Endothelial cell of umbilical vein (primary cell): ENCODE measurements around the gene KCNJ3. TPM values are rescaled to one million over a fixed set of nuclear protein-coding genes. Genes with fewer than 3 reads are reported as not detected.

ENCODE experiments used
- BruUV-seq: library from RNA; stranded (reverse); fragments of 400-500 nt; replicated peaks from 2 replicates; lab custom pipeline; 2021; lab: Mats Ljungman, UMichigan
- CTCF ChIA-PET: fragments of 300-600, 350-600 bp; sonication (Branson Sonifier 250); formaldehyde crosslinking; loops from one replicate; lab custom pipeline; 2021; ENCODE audit warnings: antibody characterized with exemption, inconsistent platforms; lab: Charles Lee
- POLR2A ChIA-PET: fragments of 300-600, 350-600 bp; sonication (Branson Sonifier 250); formaldehyde crosslinking; loops from one replicate; lab custom pipeline; 2021; ENCODE audit warnings: antibody characterized with exemption, inconsistent platforms; lab: Charles Lee
- DNase-seq: peaks from one replicate; pipeline ENCODE4 v3.0.0-alpha.2; 2011; ENCODE audit warnings: low read depth, low spot score
- FAIRE-seq: peaks from 2 replicates; lab custom pipeline; 2011; peaks lifted over from hg19 to GRCh38; lab: Jason Lieb, UNC
- H2AFZ ChIP-seq: 2 replicates; pipeline ENCODE4 v1.6.0; 2012; ENCODE audit warnings: low read depth, low read length, control low read depth, inconsistent platforms
- H3K27ac ChIP-seq: 2 replicates; pipeline ENCODE4 v1.5.1; 2011; ENCODE audit warnings: low read depth, mild to moderate bottlenecking, control low read depth, low read length, moderate library complexity; ENCODE audit not compliant: insufficient read depth
- H3K27me3 ChIP-seq, 2 experiments: 2 replicates each; pipeline versions ENCODE4 v1.6.0 to v1.6.1; 2011; ENCODE audit warnings: low read length in 2 of 2, mixed read lengths in 1 of 2; ENCODE audit not compliant: control insufficient read depth in 2 of 2, insufficient read depth in 2 of 2
- H3K36me3 ChIP-seq, 2 experiments: 2 replicates in 1 of 2; 3 replicates in 1 of 2; pipeline ENCODE4 v1.5.1; 2011; ENCODE audit warnings: low read length in 2 of 2, mild to moderate bottlenecking in 1 of 2, moderate library complexity in 1 of 2; ENCODE audit not compliant: control insufficient read depth in 2 of 2, insufficient read depth in 2 of 2; ENCODE audit errors: extremely low read depth in 1 of 2
- H3K4me1 ChIP-seq: 3 replicates; pipeline ENCODE4 v1.5.1; 2011; ENCODE audit warnings: mild to moderate bottlenecking, low read length; ENCODE audit not compliant: control insufficient read depth, insufficient read depth; ENCODE audit errors: extremely low read depth
- H3K4me2 ChIP-seq: 2 replicates; pipeline ENCODE4 v1.6.1; 2011; ENCODE audit warnings: low read length, control low read depth, mixed read lengths; ENCODE audit not compliant: insufficient read depth
- H3K4me3 ChIP-seq, 3 experiments: fragments of 200-600 bp in 1 of 3; sonication (generic), shearing (Covaris generic) in 1 of 3; replicated peaks in 1 of 3; 2 replicates each; pipeline ENCODE4 v1.5.1; 2011 to 2016; ENCODE audit warnings: control low read depth in 3 of 3, low read length in 3 of 3, mild to moderate bottlenecking in 2 of 3, inconsistent platforms in 1 of 3, low read depth in 1 of 3, moderate library complexity in 1 of 3; ENCODE audit not compliant: insufficient read depth in 1 of 3
- H3K79me2 ChIP-seq: 2 replicates; pipeline ENCODE4 v1.6.0; 2012; ENCODE audit warnings: low read length, inconsistent platforms; ENCODE audit not compliant: control insufficient read depth, insufficient read depth
- H3K9ac ChIP-seq: replicated peaks from 2 replicates; pipeline ENCODE3; 2011; ENCODE audit warnings: low read length, control low read depth; ENCODE audit not compliant: insufficient read depth; ENCODE audit errors: extremely low read depth
- H3K9me1 ChIP-seq: replicated peaks from 3 replicates; pipeline ENCODE4 v1.6.0; 2011; ENCODE audit warnings: mild to moderate bottlenecking, low read length; ENCODE audit not compliant: control insufficient read depth, insufficient read depth; ENCODE audit errors: extremely low read depth
- H3K9me3 ChIP-seq: replicated peaks from 2 replicates; pipeline ENCODE4 v1.5.1; 2012; ENCODE audit warnings: low read length, inconsistent platforms; ENCODE audit not compliant: control insufficient read depth, insufficient read depth
- H4K20me1 ChIP-seq: replicated peaks from 2 replicates; pipeline ENCODE3; 2011; ENCODE audit warnings: mild to moderate bottlenecking, low read length; ENCODE audit not compliant: control insufficient read depth, insufficient read depth; ENCODE audit errors: extremely low read depth
- CTCF ChIP-seq, 2 donors: IDR thresholded peaks; 1 replicate in 1 of 2; 2 replicates in 1 of 2; pipeline ENCODE4 v1.5.1; 2011; ENCODE audit warnings: low read length in 2 of 2, mild to moderate bottlenecking in 2 of 2, moderate library complexity in 2 of 2, control low read depth in 1 of 2, inconsistent platforms in 1 of 2, low read depth in 1 of 2; ENCODE audit not compliant: insufficient read depth in 1 of 2; ENCODE audit errors: extremely low read depth in 1 of 2
- EZH2 ChIP-seq: IDR thresholded peaks from 2 replicates; pipeline ENCODE4 v1.6.1; 2012; ENCODE audit warnings: borderline replicate concordance, low read depth, mild to moderate bottlenecking, moderate library complexity, low read length, inconsistent platforms; ENCODE audit not compliant: severe bottlenecking
- FOS ChIP-seq: IDR thresholded peaks from 2 replicates; pipeline ENCODE4 v1.6.1; 2011; ENCODE audit warnings: mild to moderate bottlenecking, low read length, moderate library complexity, borderline replicate concordance; ENCODE audit not compliant: insufficient read depth
- GATA2 ChIP-seq: IDR thresholded peaks from 2 replicates; pipeline ENCODE4 v1.7.0; 2011; ENCODE audit warnings: low read depth, mild to moderate bottlenecking, moderate library complexity, mixed read lengths, low read length; ENCODE audit not compliant: insufficient read length, insufficient read depth
- JUN ChIP-seq: IDR thresholded peaks from 2 replicates; pipeline ENCODE4 v1.6.1; 2011; ENCODE audit warnings: borderline replicate concordance, low read depth; ENCODE audit not compliant: insufficient read length, insufficient read depth
- MYC ChIP-seq: IDR thresholded peaks from one replicate; pipeline ENCODE4 v1.6.1; 2011; ENCODE audit warnings: mild to moderate bottlenecking, low read depth, low read length
- POLR2A ChIP-seq: IDR thresholded peaks from 2 replicates; pipeline ENCODE4 v1.6.1; 2012; ENCODE audit warnings: low read depth, mild to moderate bottlenecking, control low read depth, low read length
- POLR2AphosphoS5 ChIP-seq: IDR thresholded peaks from 2 replicates; pipeline ENCODE4 v1.6.1; 2012; ENCODE audit warnings: low read depth, mild to moderate bottlenecking, control low read depth, low read length, moderate library complexity; ENCODE audit not compliant: insufficient read depth
- dilution Hi-C: fragments of 300-500 bp; cut with MboI; formaldehyde crosslinking; loops from one replicate; pipeline ENCODE4 v1.15.0; 2019; ENCODE audit warnings: low sequenced_read_pairs; ENCODE audit not compliant: extremely low pct_ligation_motif_present
- intact Hi-C: fragments of 100-400 bp; cut with micrococcal nuclease; formaldehyde crosslinking; loops from one replicate; pipeline ENCODE4 v1.10.0; 2022
- polyA plus RNA-seq, 4 experiments: library from polyadenylated mRNA; depleted of rRNA in 3 of 4; stranded (reverse) in 3 of 4; unstranded in 1 of 4; fragments of >200 nt; gene quantifications; 2 replicates each; pipeline versions ENCODE4 v1.2.1 to v1.2.3, GENCODE V29; 2011 to 2012; ENCODE audit warnings: missing spikeins in 1 of 4
- total RNA-seq: library from RNA; stranded (reverse); gene quantifications from 2 replicates; pipeline ENCODE4 v1.2.3, GENCODE V29; 2021
- TF ChIP-seq, protein P1 (sequence below): IDR thresholded peaks from 2 replicates; pipeline ENCODE4 v1.6.1; 2011; ENCODE audit not compliant: insufficient read depth, insufficient read length

KCNJ3 gene
- total and polyA plus RNA-seq, 2 donors (not counting 3 experiments of a cell fraction or from before 2014, with no cell fraction given) = not detected

DNA sequence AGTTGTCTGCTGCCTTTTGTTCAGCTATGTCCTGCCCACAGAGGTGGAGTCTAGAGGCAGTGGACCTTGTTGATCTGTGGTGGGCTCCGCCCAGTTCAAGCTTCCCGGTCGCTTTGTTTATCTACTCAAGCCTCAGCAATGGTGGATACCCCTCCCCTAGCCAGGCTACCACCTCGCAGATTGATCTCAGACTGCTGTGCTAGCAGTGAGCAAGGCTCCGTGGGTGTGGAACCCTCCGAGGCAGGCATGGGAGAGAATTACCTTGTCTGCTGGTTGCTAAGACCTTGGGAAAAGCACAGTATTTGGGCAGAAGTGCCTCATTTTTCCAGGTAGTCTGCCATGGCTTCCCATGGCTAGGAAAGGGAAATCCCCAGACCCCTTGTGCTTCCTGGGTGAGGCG lies 146.0 kb downstream of the KCNJ3 start:
- Histone ChIP-seq H3K4me3 (no peak overlapping the region), H3K9me1 (no peaks in the 10 kb centered on the region), H3K9me3 (no peaks in the 10 kb centered on the region), H3K9ac (no peak overlapping the region), H4K20me1 (no peaks in the 10 kb centered on the region), H3K36me3 (no peaks in the 10 kb centered on the region), H3K79me2 (no peaks in the 10 kb centered on the region), H3K27ac (no peak overlapping the region), H3K4me2 (no peak overlapping the region), H3K27me3 (no peaks in the 10 kb centered on the region), H3K4me1 (no peaks in the 10 kb centered on the region), H2AFZ (no peak overlapping the region)
- CTCF ChIA-PET = no interaction called here
- intact Hi-C loops = no loop called here
- no TSS peak for BruUV-seq
- dilution Hi-C loops = no loop called here
- FAIRE-seq = no peak
- no peak for DNase-seq
- POLR2A ChIA-PET = no interaction called here
- TF ChIP-seq GATA2 (no peak), EZH2 (no peak), MYC (no peak), CTCF (IDR thresholded peaks at IDR 0.05; ENCODE audit: extremely low read depth in 1 of 2, insufficient read depth in 1 of 2, low read depth in 1 of 2, low read length in 2 of 2) (no peak), POLR2A (no peak), JUN (no peak), FOS (no peak), POLR2AphosphoS5 (no peak)
- TF ChIP-seq, protein P1, sequence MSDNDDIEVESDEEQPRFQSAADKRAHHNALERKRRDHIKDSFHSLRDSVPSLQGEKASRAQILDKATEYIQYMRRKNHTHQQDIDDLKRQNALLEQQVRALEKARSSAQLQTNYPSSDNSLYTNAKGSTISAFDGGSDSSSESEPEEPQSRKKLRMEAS = no peak
